ENCODE results near the gene TSPO2.

TSPO2 gene

GRCh38 chr6:41074692-41075436 is 32.6 kb downstream of the TSPO2 start:
- no peak for DNase-seq (ENCODE audit: low read depth in 2 of 3, low spot score in 2 of 3)

GRCh38 chr6:41075651-41076626 is 33.7 kb downstream of the TSPO2 start:
- no peak for DNase-seq (ENCODE audit: low read depth in 2 of 3, low spot score in 2 of 3)

GRCh38 chr6:41077536-41077935 is 35.3 kb downstream of the TSPO2 start:
- DNase-seq (ENCODE audit: low read depth in 2 of 3, low spot score in 2 of 3), result no peak

GRCh38 chr6:41078101-41078500 is 35.8 kb downstream of the TSPO2 start:
- no peak for DNase-seq (ENCODE audit: low read depth in 2 of 3, low spot score in 2 of 3)

GRCh38 chr6:41079080-41079479 is 36.8 kb downstream of the TSPO2 start:
- no peak for DNase-seq (ENCODE audit: low read depth in 2 of 3, low spot score in 2 of 3)

- DNase-seq (ENCODE audit: low read depth in 2 of 3, low spot score in 2 of 3), result no peak
These were observed 38.4 kb downstream of the TSPO2 start for GRCh38 chr6:41080621-41081020.

- no peak for DNase-seq (ENCODE audit: low read depth in 2 of 3, low spot score in 2 of 3)
These were observed 40.8 kb downstream of the TSPO2 start for GRCh38 chr6:41083072-41083471.

- no peak for DNase-seq (ENCODE audit: low read depth in 2 of 3, low spot score in 2 of 3)
These were observed 42.9 kb downstream of the TSPO2 start for GRCh38 chr6:41085182-41085581.

- no peak for DNase-seq (ENCODE audit: low read depth in 2 of 3, low spot score in 2 of 3)
These were observed 46.2 kb downstream of the TSPO2 start for GRCh38 chr6:41088451-41088850.

- DNase-seq (ENCODE audit: low read depth in 2 of 3, low spot score in 2 of 3), result no peak
These were observed 48.8 kb downstream of the TSPO2 start for GRCh38 chr6:41090841-41091761.

- no peak for DNase-seq (ENCODE audit: low read depth in 2 of 3, low spot score in 2 of 3)
These were observed 50.3 kb downstream of the TSPO2 start for GRCh38 chr6:41092421-41093140.

GRCh38 chr6:41093729-41094128 is 51.5 kb downstream of the TSPO2 start:
- no peak for DNase-seq (ENCODE audit: low read depth in 2 of 3, low spot score in 2 of 3)

Data from activated CD8-positive, alpha-beta memory T cell treated with anti-CD3 and anti-CD28 coated beads for 48 hours (primary cell).